Fibroblast of lung (primary cell): Measurements from ENCODE around the gene CYB5RL.

Experiments
- EZH2 ChIP-seq: IDR thresholded peaks from 2 replicates; pipeline ENCODE4 v1.5.1; 2012; ENCODE audit warnings: low read length, control low read depth, mild to moderate bottlenecking; ENCODE audit errors: missing control alignments
- TF ChIP-seq, protein P1 (sequence below), 2 donors: IDR thresholded peaks in 1 of 2; conservative IDR thresholded peaks in 1 of 2; 1 replicate in 1 of 2; 2 replicates in 1 of 2; pipeline ENCODE4 v1.5.1; 2011 to 2012; ENCODE audit warnings: low read length in 2 of 2, control low read depth in 1 of 2, inconsistent platforms in 1 of 2, low read depth in 1 of 2, mild to moderate bottlenecking in 1 of 2

DNA sequence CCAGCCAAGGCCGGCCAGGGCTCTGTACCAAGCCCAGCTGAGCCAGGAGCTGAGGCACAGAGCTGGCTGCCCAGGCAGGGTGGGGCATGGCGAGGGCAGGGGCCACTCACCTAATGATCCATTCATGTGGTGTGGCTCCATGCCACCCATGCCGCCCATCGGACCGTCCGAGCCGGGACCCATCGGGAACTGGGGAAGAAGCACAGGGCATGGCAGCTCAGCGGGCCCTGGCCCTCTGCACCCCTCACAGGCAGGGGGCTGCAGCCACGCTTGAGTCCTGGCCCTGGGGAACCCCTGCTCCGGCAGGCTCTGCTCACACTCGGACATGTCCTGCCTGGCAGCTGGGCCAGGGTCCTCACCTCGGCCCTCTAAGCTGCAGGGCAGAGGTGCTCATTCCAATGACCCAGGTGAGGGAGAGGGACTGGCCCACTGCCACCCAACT, 28.8 kb upstream of the CYB5RL start:
- TF ChIP-seq, protein P1, sequence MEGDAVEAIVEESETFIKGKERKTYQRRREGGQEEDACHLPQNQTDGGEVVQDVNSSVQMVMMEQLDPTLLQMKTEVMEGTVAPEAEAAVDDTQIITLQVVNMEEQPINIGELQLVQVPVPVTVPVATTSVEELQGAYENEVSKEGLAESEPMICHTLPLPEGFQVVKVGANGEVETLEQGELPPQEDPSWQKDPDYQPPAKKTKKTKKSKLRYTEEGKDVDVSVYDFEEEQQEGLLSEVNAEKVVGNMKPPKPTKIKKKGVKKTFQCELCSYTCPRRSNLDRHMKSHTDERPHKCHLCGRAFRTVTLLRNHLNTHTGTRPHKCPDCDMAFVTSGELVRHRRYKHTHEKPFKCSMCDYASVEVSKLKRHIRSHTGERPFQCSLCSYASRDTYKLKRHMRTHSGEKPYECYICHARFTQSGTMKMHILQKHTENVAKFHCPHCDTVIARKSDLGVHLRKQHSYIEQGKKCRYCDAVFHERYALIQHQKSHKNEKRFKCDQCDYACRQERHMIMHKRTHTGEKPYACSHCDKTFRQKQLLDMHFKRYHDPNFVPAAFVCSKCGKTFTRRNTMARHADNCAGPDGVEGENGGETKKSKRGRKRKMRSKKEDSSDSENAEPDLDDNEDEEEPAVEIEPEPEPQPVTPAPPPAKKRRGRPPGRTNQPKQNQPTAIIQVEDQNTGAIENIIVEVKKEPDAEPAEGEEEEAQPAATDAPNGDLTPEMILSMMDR (conservative IDR thresholded peaks at IDR 0.05 in 1 of 2, IDR thresholded peaks at IDR 0.05 in 1 of 2; ENCODE audit: low read depth in 1 of 2, low read length in 2 of 2): no peak
- TF ChIP-seq EZH2: no peak
